Brain microvascular endothelial cell (primary cell): ENCODE measurements around the gene ADAP2.

Source experiments
- DNase-seq: peaks from one replicate; pipeline ENCODE4 v3.0.0-alpha.2; 2020
- H3K27ac ChIP-seq: fragments of 250-450 bp; sonication (Bioruptor Pico); 2 replicates; pipeline ENCODE4 v1.5.1; 2020; ENCODE audit warnings: mild to moderate bottlenecking, moderate library complexity
- H3K27me3 ChIP-seq: fragments of 250-450 bp; sonication (Bioruptor Pico); replicated peaks from 2 replicates; pipeline ENCODE4 v1.5.1; 2020; ENCODE audit warnings: mild to moderate bottlenecking
- H3K36me3 ChIP-seq: fragments of 250-450 bp; sonication (Bioruptor Pico); replicated peaks from 2 replicates; pipeline ENCODE4 v1.5.1; 2020; ENCODE audit warnings: mild to moderate bottlenecking
- H3K4me3 ChIP-seq: 2 replicates; pipeline ENCODE4 v1.5.1; 2011; ENCODE audit warnings: low read depth, mild to moderate bottlenecking, control low read depth, low read length, moderate library complexity
- CTCF ChIP-seq: IDR thresholded peaks from 2 replicates; pipeline ENCODE4 v1.5.1; 2011; ENCODE audit warnings: low read depth, mild to moderate bottlenecking, moderate library complexity, low read length, control low read depth, inconsistent platforms; ENCODE audit errors: missing control alignments
- in situ Hi-C: cut with HindIII; loops from 2 replicates; pipeline ENCODE4 v1.10.0; 2017; ENCODE audit warnings: low sequenced_read_pairs, low pct_ligation_motif_present

ADAP2 gene, protein sequence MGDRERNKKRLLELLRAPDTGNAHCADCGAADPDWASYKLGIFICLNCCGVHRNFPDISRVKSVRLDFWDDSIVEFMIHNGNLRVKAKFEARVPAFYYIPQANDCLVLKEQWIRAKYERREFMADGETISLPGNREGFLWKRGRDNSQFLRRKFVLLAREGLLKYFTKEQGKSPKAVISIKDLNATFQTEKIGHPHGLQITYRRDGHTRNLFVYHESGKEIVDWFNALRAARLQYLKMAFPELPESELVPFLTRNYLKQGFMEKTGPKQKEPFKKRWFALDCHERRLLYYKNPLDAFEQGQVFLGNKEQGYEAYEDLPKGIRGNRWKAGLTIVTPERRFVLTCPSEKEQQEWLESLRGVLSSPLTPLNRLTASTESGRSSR

GRCh38 chr17:30921544-30922196 lies at the start of gene ADAP2:
ADAP2 (plus strand) TSS chr17:30921945; CDS start chr17:30922015, 70 bp downstream.
- no peak for DNase-seq
- TF ChIP-seq CTCF, result no peak
- peaks cover 4% of the 10 kb centered on the region for H3K27me3 ChIP-seq
- H3K36me3 ChIP-seq, result no peaks in the 10 kb centered on the region
- in situ Hi-C loops, result no loop called here
- peak within 1 kb of the TSS; percentile 42 for H3K4me3 ChIP-seq
- no peak within 1 kb of the TSS for H3K27ac ChIP-seq

- Histone ChIP-seq H3K27ac (no peak overlapping the region), H3K4me3 (no peak overlapping the region), H3K27me3 (no peaks in the 10 kb centered on the region), H3K36me3 (no peaks in the 10 kb centered on the region)
- DNase-seq, result no peak
- in situ Hi-C loops, result no loop called here
- no peak for TF ChIP-seq CTCF
Measured at GRCh38 chr17:30886187-30886586, 35.6 kb upstream of the ADAP2 start.

DNA sequence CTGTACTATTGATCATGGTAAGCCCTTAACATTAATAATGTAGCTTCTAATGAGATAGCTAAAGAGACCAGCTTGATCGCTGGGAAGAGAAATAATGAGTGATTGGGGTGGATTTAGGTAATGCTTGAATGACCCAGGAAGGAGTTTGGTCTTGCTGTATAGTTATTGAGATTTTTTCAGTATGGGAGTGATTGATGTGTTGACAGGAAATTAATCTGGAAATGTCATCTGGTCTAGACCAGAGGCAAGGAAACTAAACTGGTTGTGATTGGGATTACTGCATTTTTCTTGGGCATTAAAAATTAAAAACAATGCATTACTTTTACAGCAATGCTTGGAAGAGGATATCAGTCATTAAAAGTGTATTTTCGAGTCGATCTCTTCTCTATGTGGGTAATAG lies 27.5 kb upstream of the ADAP2 start:
- Histone ChIP-seq H3K36me3 (peaks cover 7% of the 10 kb centered on the region), H3K4me3 (no peak overlapping the region), H3K27ac (no peak overlapping the region), H3K27me3 (no peaks in the 10 kb centered on the region)
- no peak for DNase-seq
- in situ Hi-C loops, result no loop called here
- no peak for TF ChIP-seq CTCF

DNA sequence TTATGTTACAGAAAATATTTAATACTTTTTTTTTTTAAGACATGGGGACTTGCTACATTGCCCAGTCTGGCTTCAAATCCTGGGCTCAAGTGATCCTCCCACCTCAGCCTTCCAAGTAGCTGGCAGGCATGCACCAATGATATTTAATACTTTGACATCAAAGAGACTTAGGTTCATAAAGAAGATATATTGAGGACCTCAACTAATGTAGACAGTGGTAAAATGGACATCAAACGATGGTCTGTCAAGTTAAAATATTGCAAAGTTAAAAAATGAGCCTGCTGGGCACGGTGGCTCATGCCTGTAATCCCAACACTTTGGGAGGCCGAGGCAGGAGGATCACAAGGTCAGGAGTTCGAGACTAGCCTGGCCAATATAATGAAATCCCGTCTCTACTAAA lies 24.4 kb upstream of the ADAP2 start:
- Histone ChIP-seq H3K27ac (no peak overlapping the region), H3K4me3 (no peak overlapping the region), H3K27me3 (no peaks in the 10 kb centered on the region), H3K36me3 (peaks cover 20% of the 10 kb centered on the region)
- DNase-seq, result no peak
- TF ChIP-seq CTCF, result no peak
- in situ Hi-C loops, result no loop called here

DNA sequence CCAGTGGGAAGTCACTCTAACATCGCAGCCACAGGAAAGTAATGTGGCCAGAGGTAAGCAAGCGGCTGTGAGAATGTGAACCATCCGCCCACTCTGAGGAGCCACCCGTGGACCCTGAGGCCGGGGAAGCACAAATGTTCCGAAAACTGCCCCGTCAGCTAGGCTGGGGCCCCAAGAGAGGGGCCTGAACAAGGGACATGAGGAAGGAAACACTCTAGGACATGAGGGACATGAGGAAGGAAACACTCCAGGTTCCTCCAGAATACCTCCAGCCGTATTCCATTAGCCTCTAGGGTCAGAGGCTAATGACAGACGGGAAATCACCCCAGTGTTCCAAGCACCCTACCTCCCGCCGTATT lies 16.0 kb upstream of the ADAP2 start:
- peak overlapping the region; percentile 64 for H3K27ac ChIP-seq
- TF ChIP-seq CTCF, result no peak
- H3K36me3 ChIP-seq, result peaks cover 10% of the 10 kb centered on the region
- H3K4me3 ChIP-seq, result peak overlapping the region; percentile 95
- no peaks in the 10 kb centered on the region for H3K27me3 ChIP-seq
- DNase-seq, result peak; percentile 22
- in situ Hi-C loops, result no loop called here
